Measurements from ENCODE around the gene MS4A14. TPM values are rescaled to one million over a fixed set of nuclear protein-coding genes. Genes with fewer than 3 reads are reported as not detected.

MS4A14 gene
- total and polyA plus RNA-seq, 2 experiments from 2014 or later: not detected

DNA sequence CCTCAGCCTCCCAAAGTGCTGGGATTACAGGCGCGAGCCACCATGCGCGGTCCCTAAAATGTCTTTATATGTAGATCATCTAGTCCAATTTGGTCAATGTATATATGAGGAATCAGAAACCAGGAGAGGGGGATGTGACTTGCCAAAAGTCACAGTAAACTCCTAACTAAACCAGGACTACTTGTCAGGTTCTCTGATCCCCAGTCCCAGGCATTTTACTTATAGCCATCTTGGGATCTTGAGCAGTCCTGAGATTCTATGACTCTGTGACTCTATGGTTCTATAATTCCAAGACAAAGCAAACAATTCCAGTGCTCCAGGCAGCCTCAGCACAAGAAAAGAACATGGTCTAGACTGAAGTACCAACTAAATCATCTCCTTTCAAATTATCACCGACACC is 33.0 kb downstream of the MS4A14 start, which contains the start of gene MS4A5:
MS4A5 (plus strand) TSS at position 301 of the 400 bp plus-strand sequence. CDS start 103 bp downstream, outside the sequence.
- H3K4me3 Mint-ChIP-seq: no peak within 1 kb of the TSS
- Histone ChIP-seq H3F3A (replicated peaks; ENCODE audit: low read depth) (no peaks in the 10 kb centered on the region), H3K27me3 (ENCODE audit: insufficient read depth) (no peaks in the 10 kb centered on the region), H3K4me2 (no peak within 1 kb of the TSS), H3K4me3 (no peak within 1 kb of the TSS), H3K36me3 (ENCODE audit: insufficient read depth) (no peaks in the 10 kb centered on the region), H2AFZ (no peak within 1 kb of the TSS), H3K9me2 (ENCODE audit: insufficient read depth) (0 out of 2 replicates have a peak, but pooled peaks cover 3% of the 10 kb centered on the region), H4K20me1 (replicated peaks; ENCODE audit: insufficient read depth) (no peaks in the 10 kb centered on the region), H3K79me2 (replicated peaks; ENCODE audit: insufficient read depth) (no peaks in the 10 kb centered on the region), H3K4me1 (ENCODE audit: insufficient read depth) (no peaks in the 10 kb centered on the region), H3K27ac (ENCODE audit: low read depth) (no peak within 1 kb of the TSS)
- no peaks in the 10 kb centered on the region for H3K9me3 Mint-ChIP-seq
- no peaks in the 10 kb centered on the region for H3K27me3 Mint-ChIP-seq (ENCODE audit: insufficient read depth, low read depth, poor library complexity)
- H3K27ac Mint-ChIP-seq: no peak within 1 kb of the TSS
- no peaks in the 10 kb centered on the region for H3K36me3 Mint-ChIP-seq (ENCODE audit: low read depth)
- DNase-seq (ENCODE audit: low spot score) (no peak), ATAC-seq (no peak)
- no peak for TF ChIP-seq EZH2phosphoT487 (IDR thresholded peaks at IDR 0.05; ENCODE audit: unreplicated experiment)
- no peak for TF ChIP-seq CREB1 (CRISPR knock-in tag; IDR thresholded peaks at IDR 0.05; ENCODE audit: low read depth)
- no peak for TF ChIP-seq ZNF462 (CRISPR knock-in tag; IDR thresholded peaks at IDR 0.05)
- no peak for TF ChIP-seq ZNF331 (CRISPR knock-in tag; IDR thresholded peaks at IDR 0.05; ENCODE audit: low read depth)
- TF ChIP-seq, protein P1, sequence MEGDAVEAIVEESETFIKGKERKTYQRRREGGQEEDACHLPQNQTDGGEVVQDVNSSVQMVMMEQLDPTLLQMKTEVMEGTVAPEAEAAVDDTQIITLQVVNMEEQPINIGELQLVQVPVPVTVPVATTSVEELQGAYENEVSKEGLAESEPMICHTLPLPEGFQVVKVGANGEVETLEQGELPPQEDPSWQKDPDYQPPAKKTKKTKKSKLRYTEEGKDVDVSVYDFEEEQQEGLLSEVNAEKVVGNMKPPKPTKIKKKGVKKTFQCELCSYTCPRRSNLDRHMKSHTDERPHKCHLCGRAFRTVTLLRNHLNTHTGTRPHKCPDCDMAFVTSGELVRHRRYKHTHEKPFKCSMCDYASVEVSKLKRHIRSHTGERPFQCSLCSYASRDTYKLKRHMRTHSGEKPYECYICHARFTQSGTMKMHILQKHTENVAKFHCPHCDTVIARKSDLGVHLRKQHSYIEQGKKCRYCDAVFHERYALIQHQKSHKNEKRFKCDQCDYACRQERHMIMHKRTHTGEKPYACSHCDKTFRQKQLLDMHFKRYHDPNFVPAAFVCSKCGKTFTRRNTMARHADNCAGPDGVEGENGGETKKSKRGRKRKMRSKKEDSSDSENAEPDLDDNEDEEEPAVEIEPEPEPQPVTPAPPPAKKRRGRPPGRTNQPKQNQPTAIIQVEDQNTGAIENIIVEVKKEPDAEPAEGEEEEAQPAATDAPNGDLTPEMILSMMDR (conservative IDR thresholded peaks at IDR 0.05; ENCODE audit: low read depth in 2 of 2): no peak
- no peaks in the 10 kb centered on the region for H3K4me1 Mint-ChIP-seq
